HG03558 (cell line): ENCODE measurements around the gene CACNA1D.
A peak's percentile ranks its signal among the peaks of the same experiment; 100 is the strongest.

ENCODE experiments used
- ATAC-seq: cut with Tn5 transposase; IDR thresholded peaks from one replicate; pipeline ENCODE4 v1.9.1; 2021; ENCODE audit warnings: moderate number of reproducible peaks; ENCODE audit not compliant: unreplicated experiment; ENCODE audit errors: extremely low read depth

CACNA1D gene

GRCh38 chr3:53729159-53729558, 234.7 kb downstream of the CACNA1D start:
- ATAC-seq = no peak

DNA sequence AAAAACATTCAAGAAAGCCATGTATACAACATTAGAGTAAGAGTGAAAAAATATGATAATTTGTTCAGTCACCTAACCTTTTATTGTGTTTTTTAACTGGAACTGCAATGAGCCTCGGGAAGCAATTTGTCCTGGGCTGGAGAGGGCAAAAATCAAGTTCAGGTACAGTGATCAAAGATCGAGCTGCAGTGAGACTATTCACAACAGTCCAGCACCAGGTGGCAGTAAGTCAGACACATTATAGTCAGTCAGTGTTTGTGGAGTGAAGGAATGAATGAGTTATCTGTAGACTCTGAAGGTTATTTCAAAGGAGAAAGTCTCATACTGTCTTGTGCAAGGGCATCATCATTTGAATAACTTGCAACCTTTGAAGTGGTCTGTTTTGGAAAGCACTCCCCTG, 235.2 kb downstream of the CACNA1D start:
- no peak for ATAC-seq

- ATAC-seq = no peak
These were observed 236.2 kb downstream of the CACNA1D start for GRCh38 chr3:53730576-53730975.

GRCh38 chr3:53731934-53732624, 237.7 kb downstream of the CACNA1D start:
- no peak for ATAC-seq

GRCh38 chr3:53733446-53733845, 239.0 kb downstream of the CACNA1D start:
- ATAC-seq = no peak

- no peak for ATAC-seq
These were observed 245.6 kb downstream of the CACNA1D start for GRCh38 chr3:53739966-53740365.

DNA sequence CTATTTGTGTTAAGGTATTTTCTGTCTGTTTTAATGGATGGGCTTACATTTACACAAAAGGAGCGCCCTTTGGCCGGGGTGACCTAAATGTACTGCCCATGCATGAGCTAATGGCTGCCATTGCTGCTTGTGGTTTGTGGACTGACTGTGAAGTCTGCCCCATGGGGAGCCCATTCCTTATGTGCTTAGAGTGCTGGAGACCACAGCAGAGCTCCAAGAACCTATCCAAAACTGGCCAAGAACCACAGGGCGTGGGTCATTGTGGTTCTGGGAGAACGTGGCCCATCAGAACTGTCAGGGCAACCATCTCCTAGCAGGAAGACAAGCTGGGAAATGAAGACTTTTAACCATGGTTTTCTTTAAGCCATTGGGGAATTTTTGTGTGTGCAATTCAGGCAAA, 246.5 kb downstream of the CACNA1D start:
- no peak for ATAC-seq

- ATAC-seq = no peak
These were observed 249.9 kb downstream of the CACNA1D start for GRCh38 chr3:53744351-53744750.

GRCh38 chr3:53747559-53747958, 253.1 kb downstream of the CACNA1D start:
- ATAC-seq = no peak

- ATAC-seq = peak; percentile 79
These were observed 254.3 kb downstream of the CACNA1D start for GRCh38 chr3:53748512-53749271.

- no peak for ATAC-seq
These were observed 255.0 kb downstream of the CACNA1D start for GRCh38 chr3:53749448-53749847.

GRCh38 chr3:53750253-53751210, 256.1 kb downstream of the CACNA1D start:
- no peak for ATAC-seq

DNA sequence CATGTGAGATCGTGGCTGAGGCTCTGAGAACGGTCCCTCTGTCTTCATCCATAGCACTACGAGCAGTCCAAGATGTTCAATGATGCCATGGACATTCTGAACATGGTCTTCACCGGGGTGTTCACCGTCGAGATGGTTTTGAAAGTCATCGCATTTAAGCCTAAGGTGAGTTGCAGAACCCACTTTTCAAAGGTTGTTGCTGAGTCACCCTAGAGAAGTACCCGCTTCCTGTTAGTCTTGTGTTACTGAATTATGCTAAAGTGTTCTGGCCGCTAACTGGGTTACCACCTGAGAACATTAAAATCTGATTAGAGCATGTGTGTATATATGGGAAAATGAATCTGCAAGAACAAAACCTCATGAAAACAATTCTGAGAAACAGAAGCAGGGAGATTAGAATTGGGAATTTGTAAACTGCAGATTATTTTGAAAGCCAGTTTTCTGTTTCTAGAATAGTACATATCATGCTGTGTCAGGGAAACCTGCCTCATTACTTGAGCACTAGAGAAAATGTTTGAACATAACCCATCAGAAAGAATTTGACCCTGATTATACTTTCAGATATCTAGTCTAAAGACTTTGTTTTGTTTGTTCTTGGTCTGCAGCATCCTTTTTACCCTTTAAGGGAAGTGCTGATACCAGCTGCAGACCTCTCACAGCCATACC, 259.2 kb downstream of the CACNA1D start:
- ATAC-seq = no peak

GRCh38 chr3:53754325-53754724, 259.9 kb downstream of the CACNA1D start:
- ATAC-seq = no peak

GRCh38 chr3:53758846-53759245, 264.4 kb downstream of the CACNA1D start:
- no peak for ATAC-seq

- no peak for ATAC-seq
These were observed 268.9 kb downstream of the CACNA1D start for GRCh38 chr3:53763353-53763752.

DNA sequence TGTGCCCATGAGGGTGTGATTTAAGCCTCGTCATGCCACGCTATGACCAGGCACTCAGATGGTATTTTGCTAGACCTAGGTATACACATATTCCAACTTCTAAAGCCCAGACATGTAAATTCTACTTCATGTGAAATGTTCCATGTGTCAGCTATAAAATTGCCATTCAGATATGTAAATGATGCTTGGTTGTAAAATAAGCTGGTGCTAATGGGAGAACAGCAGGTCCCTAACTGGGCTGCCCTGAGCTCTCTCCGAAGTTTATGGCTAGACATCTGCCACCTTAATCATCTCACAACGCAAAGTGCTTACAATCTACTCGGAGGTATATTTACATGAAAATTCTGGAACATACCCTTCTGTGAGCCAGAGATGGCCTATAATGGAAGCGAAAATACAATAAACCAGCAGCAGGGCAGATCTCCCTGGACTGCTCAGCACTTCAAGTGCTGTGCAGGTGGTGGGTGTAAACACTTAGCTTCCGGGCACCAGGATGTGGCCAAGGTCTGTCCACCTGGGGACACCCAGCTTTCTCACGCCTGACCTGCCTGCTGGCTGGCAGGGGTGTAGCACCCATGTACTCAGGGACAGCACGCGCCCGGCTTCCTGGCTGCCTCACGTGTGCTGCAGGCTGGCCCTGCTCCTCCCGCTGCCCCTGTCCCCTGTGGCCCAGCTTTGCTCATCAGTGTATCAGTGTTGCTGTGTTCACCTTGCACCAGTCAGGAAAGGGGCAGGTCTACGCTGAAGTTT, 269.8 kb downstream of the CACNA1D start:
- ATAC-seq = no peak

DNA sequence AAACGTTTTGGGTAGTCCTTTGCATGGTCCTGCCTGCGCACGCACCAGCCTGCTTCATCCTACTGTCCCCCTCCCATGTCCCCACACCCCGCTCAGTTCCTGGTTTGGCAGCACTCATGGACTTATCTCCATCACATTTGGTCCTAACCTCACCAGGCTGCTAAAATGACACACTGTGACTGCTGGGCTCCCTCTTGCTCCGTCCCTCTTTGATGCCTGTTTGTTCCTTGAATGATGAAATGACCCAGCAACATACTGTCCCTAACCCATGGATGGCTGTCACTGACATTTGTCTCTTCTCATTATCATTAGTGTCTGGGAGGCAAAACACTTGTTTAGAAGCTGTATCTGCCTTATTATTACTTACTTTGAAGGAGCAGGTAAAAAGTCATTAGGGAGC, 271.3 kb downstream of the CACNA1D start:
- ATAC-seq = no peak

GRCh38 chr3:53766706-53767105, 272.3 kb downstream of the CACNA1D start:
- no peak for ATAC-seq
